Measurements from ENCODE around the gene ARFGEF3. TPM values are rescaled to one million over a fixed set of nuclear protein-coding genes. Genes with fewer than 3 reads are reported as not detected.
"Not testable (repeated sequence)": the region's sequence is repeated elsewhere in the genome, so short reads cannot be mapped to it uniquely, and the experiment has no call there.

Gene ARFGEF3
- total RNA-seq, 2 donors from 2014 or later = 1.1 to 1.4 TPM

DNA sequence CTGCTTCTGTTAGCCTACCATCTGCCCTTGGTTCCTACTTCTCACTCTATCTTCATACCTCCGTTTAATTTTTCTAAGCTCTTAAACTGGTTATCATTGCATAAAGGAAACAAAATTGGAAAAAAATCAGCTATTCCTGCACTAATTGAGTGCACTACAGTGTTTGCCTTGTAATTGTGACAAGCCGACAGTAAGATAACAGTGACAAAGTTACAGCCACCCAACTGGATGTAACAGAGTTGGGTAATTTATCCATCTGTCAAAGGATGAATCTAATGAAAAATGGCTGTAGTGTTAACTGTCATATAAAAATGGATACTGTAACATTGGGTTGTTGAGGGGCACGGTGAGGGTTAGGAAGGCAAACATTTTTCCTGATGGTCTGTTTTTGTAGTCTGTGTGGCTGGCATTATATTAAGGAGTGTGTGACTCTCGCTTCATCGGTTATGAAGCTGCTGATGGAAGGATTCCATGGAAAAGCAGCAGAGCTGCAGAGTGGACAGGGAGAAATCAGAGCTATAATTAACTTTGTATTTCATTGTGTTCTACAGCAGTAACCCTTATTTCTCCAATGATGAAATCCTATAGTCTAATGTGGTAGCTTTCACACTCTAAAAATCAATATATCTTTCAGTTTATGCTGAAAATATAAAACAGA is 43.8 kb downstream of the ARFGEF3 start:
- TF ChIP-seq, protein P1, sequence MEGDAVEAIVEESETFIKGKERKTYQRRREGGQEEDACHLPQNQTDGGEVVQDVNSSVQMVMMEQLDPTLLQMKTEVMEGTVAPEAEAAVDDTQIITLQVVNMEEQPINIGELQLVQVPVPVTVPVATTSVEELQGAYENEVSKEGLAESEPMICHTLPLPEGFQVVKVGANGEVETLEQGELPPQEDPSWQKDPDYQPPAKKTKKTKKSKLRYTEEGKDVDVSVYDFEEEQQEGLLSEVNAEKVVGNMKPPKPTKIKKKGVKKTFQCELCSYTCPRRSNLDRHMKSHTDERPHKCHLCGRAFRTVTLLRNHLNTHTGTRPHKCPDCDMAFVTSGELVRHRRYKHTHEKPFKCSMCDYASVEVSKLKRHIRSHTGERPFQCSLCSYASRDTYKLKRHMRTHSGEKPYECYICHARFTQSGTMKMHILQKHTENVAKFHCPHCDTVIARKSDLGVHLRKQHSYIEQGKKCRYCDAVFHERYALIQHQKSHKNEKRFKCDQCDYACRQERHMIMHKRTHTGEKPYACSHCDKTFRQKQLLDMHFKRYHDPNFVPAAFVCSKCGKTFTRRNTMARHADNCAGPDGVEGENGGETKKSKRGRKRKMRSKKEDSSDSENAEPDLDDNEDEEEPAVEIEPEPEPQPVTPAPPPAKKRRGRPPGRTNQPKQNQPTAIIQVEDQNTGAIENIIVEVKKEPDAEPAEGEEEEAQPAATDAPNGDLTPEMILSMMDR (IDR thresholded peaks at IDR 0.05) = no peak
- Histone ChIP-seq H3K9me3 (no peaks in the 10 kb centered on the region), H3K4me3 (no peak overlapping the region), H3K27me3 (replicated peaks; ENCODE audit: insufficient read depth) (no peaks in the 10 kb centered on the region), H3K27ac (no peak overlapping the region), H3K4me1 (ENCODE audit: control insufficient read depth in 1 of 2, low read depth in 2 of 2) (no peaks in the 10 kb centered on the region), H3K36me3 (no peaks in the 10 kb centered on the region)
- DNase-seq (ENCODE audit: low spot score) (no peak), ATAC-seq (ENCODE audit: insufficient number of reproducible peaks, low FRiP score, low read depth) (no peak)

DNA sequence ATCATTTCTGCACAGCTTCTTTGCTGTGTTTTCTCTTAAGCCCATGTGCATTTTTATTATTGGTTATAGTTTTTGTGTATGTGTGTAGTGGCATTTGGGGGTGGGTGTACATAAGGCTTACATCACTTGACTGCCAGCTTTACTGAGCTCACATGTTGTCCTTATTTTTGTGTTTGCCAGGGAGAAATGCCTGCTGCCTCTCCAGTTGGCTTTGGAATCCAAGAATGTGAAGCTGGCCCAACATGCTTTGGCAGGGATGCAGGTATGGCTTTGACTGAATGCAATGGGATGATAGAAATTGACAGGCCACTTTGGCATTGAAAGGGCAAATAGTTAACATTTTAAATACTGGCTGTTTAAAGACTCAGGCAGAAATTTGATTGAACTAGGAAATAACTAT is 45.1 kb downstream of the ARFGEF3 start:
- ATAC-seq (ENCODE audit: insufficient number of reproducible peaks, low FRiP score, low read depth) = no peak
- H3K4me3 ChIP-seq = no peak overlapping the region
- no peaks in the 10 kb centered on the region for H3K27me3 ChIP-seq (replicated peaks; ENCODE audit: insufficient read depth)
- TF ChIP-seq, protein P1 (IDR thresholded peaks at IDR 0.05) = no peak
- DNase-seq (ENCODE audit: low spot score) = no peak
- no peak overlapping the region for H3K27ac ChIP-seq
- H3K9me3 ChIP-seq = no peaks in the 10 kb centered on the region
- no peaks in the 10 kb centered on the region for H3K4me1 ChIP-seq (ENCODE audit: control insufficient read depth in 1 of 2, low read depth in 2 of 2)
- no peaks in the 10 kb centered on the region for H3K36me3 ChIP-seq

DNA sequence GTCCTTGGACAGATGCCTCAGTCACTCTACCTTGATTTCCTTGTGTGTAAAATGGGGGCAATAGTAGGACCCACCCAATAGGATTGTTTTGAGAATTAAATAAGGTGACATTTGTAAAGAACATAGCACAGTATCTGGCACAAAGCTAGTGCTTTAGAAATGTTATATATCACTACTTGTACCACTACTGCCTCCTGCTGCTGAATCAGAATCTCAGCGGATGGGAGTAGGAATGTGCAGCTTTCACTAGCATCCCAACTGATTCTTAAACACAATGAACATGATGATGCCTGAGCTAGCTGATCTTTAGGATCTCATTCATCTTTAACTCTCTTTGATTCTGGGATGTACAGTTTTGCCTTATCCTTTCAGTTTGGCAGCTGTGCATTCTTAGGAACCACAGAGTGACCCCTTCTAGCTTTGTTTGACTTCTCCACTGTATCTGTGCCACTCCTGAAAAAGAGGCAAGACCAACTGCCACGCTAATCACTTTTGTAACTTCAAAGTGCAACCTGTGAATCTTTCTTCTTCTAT is 49.4 kb downstream of the ARFGEF3 start:
- ATAC-seq (ENCODE audit: insufficient number of reproducible peaks, low FRiP score, low read depth) = no peak
- DNase-seq (ENCODE audit: low spot score) = no peak
- H3K4me1 ChIP-seq (ENCODE audit: control insufficient read depth in 1 of 2, low read depth in 2 of 2) = no peaks in the 10 kb centered on the region
- H3K36me3 ChIP-seq = no peaks in the 10 kb centered on the region
- no peak overlapping the region for H3K27ac ChIP-seq
- TF ChIP-seq, protein P1 (IDR thresholded peaks at IDR 0.05) = no peak
- H3K4me3 ChIP-seq = no peak overlapping the region
- H3K9me3 ChIP-seq = no peaks in the 10 kb centered on the region
- H3K27me3 ChIP-seq (replicated peaks; ENCODE audit: insufficient read depth) = no peaks in the 10 kb centered on the region

DNA sequence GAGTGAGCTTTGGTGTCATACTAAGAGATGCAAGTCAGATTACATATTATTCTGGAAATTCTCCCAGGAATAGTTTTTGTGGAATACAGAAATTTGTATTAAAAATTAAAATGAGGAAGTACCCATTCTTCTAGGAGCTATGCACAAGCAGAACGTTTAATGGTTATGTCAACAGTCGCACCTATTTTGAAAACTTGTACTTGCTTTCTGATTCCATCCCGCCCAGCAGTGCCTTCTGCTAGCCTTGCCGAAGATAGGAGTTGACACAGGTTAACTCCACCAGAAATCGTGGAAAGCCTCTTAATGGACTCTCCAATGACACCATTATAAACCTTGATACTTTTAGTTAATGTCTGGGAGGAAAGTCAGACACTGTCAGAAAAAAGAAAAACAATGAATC is 49.9 kb downstream of the ARFGEF3 start:
- no peaks in the 10 kb centered on the region for H3K9me3 ChIP-seq
- DNase-seq (ENCODE audit: low spot score) (no peak), ATAC-seq (ENCODE audit: insufficient number of reproducible peaks, low FRiP score, low read depth) (no peak)
- TF ChIP-seq, protein P1 (IDR thresholded peaks at IDR 0.05) = no peak
- no peaks in the 10 kb centered on the region for H3K27me3 ChIP-seq (replicated peaks; ENCODE audit: insufficient read depth)
- H3K4me3 ChIP-seq = no peak overlapping the region
- no peaks in the 10 kb centered on the region for H3K4me1 ChIP-seq (ENCODE audit: control insufficient read depth in 1 of 2, low read depth in 2 of 2)
- H3K36me3 ChIP-seq = no peaks in the 10 kb centered on the region
- H3K27ac ChIP-seq = no peak overlapping the region

DNA sequence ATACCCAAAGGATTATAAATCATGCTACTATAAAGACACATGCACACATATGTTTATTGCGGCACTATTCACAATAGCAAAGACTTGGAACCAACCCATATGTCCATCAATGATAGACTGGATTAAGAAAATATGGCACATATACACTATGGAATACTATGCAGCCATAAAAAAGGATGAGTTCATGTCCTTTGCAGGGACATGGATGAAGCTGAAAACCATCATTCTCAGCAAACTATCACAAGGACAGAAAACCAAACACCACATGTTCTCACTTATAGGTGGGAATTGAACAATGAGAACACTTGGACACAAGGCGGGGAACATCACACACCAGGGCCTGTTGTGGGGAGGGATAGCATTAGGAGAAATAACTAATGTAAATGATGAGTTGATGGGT is 50.8 kb downstream of the ARFGEF3 start:
- H3K27ac ChIP-seq; H3K9me3 ChIP-seq; H3K36me3 ChIP-seq; H3K4me1 ChIP-seq (ENCODE audit: control insufficient read depth in 1 of 2, low read depth in 2 of 2); ATAC-seq (ENCODE audit: insufficient number of reproducible peaks, low FRiP score, low read depth); H3K27me3 ChIP-seq (replicated peaks; ENCODE audit: insufficient read depth); H3K4me3 ChIP-seq; DNase-seq (ENCODE audit: low spot score): not testable (repeated sequence)

Measured in thoracic aorta (tissue), 2 donors.